ENCODE measurements around the gene VAMP2.

- TF ChIP-seq CTCF (conservative IDR thresholded peaks at IDR 0.05 in 1 of 2, IDR thresholded peaks at IDR 0.05 in 1 of 2; ENCODE audit: extremely low read depth in 1 of 2, insufficient read depth in 1 of 2, low read depth in 1 of 2, low read length in 2 of 2) = no peak
- TF ChIP-seq EZH2 (IDR thresholded peaks at IDR 0.05; ENCODE audit: borderline replicate concordance, low read length) = no peak
Observed at GRCh38 chr17:8143581-8144400, 19.0 kb downstream of the VAMP2 start.

All from mammary epithelial cell (primary cell).